HCT116 (cell line): ENCODE data around the gene ANO10.

Source experiments
- CEBPB ChIP-seq: IDR thresholded peaks from 2 replicates; pipeline ENCODE4 v1.6.1; 2012; ENCODE audit warnings: low read depth
- EZH2 ChIP-seq: fragments of 200-600 bp; sonication (generic); IDR thresholded peaks from 2 replicates; pipeline ENCODE4 v1.6.1; 2017; ENCODE audit warnings: antibody characterized with exemption, mixed run types
- EZH2phosphoT487 ChIP-seq: fragments of 200-600 bp; IDR thresholded peaks from 2 replicates; pipeline ENCODE4 v1.6.1; 2018; ENCODE audit warnings: antibody characterized with exemption, borderline replicate concordance
- JUND ChIP-seq: IDR thresholded peaks from 2 replicates; pipeline ENCODE4 v1.6.1; 2012
- SP1 ChIP-seq: IDR thresholded peaks from 2 replicates; pipeline ENCODE4 v1.6.1; 2012; ENCODE audit warnings: low read depth
- TCF7L2 ChIP-seq: IDR thresholded peaks from 2 replicates; pipeline ENCODE4 v1.7.0; 2011; ENCODE audit warnings: borderline replicate concordance, inconsistent platforms; ENCODE audit not compliant: insufficient read depth, insufficient read length; ENCODE audit errors: extremely low read depth
- YY1 ChIP-seq: IDR thresholded peaks from 2 replicates; pipeline ENCODE4 v1.6.1; 2011; ENCODE audit warnings: low read length, low read depth, moderate library complexity, mild to moderate bottlenecking; ENCODE audit not compliant: insufficient replicate concordance; ENCODE audit errors: extremely low read depth
- ZNF274 ChIP-seq: fragments of 200-500 bp; sonication (Bioruptor generic); IDR thresholded peaks from 2 replicates; pipeline ENCODE4 v1.6.1; 2014; ENCODE audit warnings: mild to moderate bottlenecking, low read depth, low read length, inconsistent platforms
- TF ChIP-seq, protein P1 (sequence below): IDR thresholded peaks from 2 replicates; pipeline ENCODE4 v1.6.1; 2012; ENCODE audit warnings: low read depth
- TF ChIP-seq, protein P2 (sequence below), 3 experiments: fragments of 200-600 bp in 1 of 3; sonication (generic) in 1 of 3; IDR thresholded peaks in 2 of 3; conservative IDR thresholded peaks in 1 of 3; 2 replicates each; pipeline ENCODE4 v1.5.1; 2012 to 2017; ENCODE audit warnings: low read depth in 2 of 3, low read length in 2 of 3, antibody characterized with exemption in 1 of 3, borderline replicate concordance in 1 of 3, control low read depth in 1 of 3, mild to moderate bottlenecking in 1 of 3, mixed read lengths in 1 of 3, mixed run types in 1 of 3, moderate library complexity in 1 of 3; ENCODE audit not compliant: insufficient read depth in 1 of 3

DNA sequence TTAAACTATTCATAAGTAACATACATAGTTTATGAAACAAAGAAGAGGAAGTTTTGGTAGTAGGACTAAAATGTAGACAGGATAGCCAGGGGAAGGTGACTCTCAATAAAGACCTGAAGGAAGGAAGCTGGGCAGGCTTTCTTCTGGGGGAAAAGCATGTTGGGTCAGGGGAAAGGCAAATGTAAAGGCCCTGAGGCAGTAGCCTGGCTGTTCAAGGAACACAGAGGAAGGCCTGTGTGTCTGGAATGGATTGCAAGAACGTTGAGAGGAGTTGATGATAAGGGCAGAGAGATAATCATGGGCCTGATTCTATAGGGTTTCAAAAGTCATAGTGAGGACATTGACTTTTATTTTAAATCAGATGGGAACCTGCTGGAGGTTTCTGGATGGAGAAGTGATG is 167.8 kb downstream of the ANO10 start:
- TF ChIP-seq, protein P1, sequence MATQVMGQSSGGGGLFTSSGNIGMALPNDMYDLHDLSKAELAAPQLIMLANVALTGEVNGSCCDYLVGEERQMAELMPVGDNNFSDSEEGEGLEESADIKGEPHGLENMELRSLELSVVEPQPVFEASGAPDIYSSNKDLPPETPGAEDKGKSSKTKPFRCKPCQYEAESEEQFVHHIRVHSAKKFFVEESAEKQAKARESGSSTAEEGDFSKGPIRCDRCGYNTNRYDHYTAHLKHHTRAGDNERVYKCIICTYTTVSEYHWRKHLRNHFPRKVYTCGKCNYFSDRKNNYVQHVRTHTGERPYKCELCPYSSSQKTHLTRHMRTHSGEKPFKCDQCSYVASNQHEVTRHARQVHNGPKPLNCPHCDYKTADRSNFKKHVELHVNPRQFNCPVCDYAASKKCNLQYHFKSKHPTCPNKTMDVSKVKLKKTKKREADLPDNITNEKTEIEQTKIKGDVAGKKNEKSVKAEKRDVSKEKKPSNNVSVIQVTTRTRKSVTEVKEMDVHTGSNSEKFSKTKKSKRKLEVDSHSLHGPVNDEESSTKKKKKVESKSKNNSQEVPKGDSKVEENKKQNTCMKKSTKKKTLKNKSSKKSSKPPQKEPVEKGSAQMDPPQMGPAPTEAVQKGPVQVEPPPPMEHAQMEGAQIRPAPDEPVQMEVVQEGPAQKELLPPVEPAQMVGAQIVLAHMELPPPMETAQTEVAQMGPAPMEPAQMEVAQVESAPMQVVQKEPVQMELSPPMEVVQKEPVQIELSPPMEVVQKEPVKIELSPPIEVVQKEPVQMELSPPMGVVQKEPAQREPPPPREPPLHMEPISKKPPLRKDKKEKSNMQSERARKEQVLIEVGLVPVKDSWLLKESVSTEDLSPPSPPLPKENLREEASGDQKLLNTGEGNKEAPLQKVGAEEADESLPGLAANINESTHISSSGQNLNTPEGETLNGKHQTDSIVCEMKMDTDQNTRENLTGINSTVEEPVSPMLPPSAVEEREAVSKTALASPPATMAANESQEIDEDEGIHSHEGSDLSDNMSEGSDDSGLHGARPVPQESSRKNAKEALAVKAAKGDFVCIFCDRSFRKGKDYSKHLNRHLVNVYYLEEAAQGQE, result no peak
- no peak for TF ChIP-seq TCF7L2
- TF ChIP-seq, protein P2, sequence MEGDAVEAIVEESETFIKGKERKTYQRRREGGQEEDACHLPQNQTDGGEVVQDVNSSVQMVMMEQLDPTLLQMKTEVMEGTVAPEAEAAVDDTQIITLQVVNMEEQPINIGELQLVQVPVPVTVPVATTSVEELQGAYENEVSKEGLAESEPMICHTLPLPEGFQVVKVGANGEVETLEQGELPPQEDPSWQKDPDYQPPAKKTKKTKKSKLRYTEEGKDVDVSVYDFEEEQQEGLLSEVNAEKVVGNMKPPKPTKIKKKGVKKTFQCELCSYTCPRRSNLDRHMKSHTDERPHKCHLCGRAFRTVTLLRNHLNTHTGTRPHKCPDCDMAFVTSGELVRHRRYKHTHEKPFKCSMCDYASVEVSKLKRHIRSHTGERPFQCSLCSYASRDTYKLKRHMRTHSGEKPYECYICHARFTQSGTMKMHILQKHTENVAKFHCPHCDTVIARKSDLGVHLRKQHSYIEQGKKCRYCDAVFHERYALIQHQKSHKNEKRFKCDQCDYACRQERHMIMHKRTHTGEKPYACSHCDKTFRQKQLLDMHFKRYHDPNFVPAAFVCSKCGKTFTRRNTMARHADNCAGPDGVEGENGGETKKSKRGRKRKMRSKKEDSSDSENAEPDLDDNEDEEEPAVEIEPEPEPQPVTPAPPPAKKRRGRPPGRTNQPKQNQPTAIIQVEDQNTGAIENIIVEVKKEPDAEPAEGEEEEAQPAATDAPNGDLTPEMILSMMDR (IDR thresholded peaks at IDR 0.05 in 2 of 3, conservative IDR thresholded peaks at IDR 0.05 in 1 of 3; ENCODE audit: borderline replicate concordance in 1 of 3, insufficient read depth in 1 of 3, low read depth in 2 of 3, low read length in 2 of 3), result no peak
- no peak for TF ChIP-seq CEBPB
- TF ChIP-seq SP1, result no peak
- TF ChIP-seq JUND, result no peak
- no peak for TF ChIP-seq EZH2phosphoT487
- TF ChIP-seq EZH2, result no peak
- TF ChIP-seq ZNF274, result no peak
- TF ChIP-seq YY1, result no peak
